NCI-H2029 (cell line): ENCODE results near the gene CFAP141.
"Not testable (repeated sequence)": the region's sequence is repeated elsewhere in the genome, so short reads cannot be mapped to it uniquely, and the experiment has no call there.

Experiments used
- DNase-seq: peaks from one replicate; lab custom pipeline; 2025; lab: John Stamatoyannopoulos, UW

The CFAP141 gene

DNA sequence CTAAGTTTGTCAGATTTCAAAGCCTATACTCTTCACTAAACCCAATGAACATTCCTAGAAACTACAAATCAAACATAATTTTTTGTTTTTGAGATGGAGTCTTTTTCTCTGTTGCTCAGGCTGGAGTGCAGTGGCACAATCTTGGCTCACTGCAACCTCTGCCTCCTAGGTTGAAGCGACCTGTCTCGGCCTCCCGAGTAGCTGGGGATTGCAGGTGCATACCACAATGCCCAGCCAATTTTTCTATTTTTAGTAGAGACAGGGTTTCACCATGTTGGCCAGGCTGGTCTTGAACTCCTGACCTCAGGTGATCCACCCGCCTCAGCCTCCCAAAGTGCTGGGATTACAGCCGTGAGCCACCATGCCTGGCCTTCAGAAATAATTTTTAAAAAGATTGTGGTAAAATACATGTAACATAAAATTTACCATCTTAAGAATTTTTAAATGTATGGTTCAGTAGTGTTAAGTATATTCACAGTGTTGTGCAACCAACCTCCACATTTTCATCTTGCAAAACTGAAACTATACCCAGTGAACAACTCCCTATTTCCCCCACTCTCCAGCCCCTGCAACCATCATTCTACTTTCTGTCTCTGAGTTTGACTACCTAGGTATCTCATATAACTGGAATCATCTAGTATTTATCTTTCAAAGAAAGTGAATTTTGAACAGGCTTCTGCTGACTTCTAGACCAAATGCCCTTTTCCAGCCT, 2.7 kb upstream of the CFAP141 start:
- DNase-seq = no peak

DNA sequence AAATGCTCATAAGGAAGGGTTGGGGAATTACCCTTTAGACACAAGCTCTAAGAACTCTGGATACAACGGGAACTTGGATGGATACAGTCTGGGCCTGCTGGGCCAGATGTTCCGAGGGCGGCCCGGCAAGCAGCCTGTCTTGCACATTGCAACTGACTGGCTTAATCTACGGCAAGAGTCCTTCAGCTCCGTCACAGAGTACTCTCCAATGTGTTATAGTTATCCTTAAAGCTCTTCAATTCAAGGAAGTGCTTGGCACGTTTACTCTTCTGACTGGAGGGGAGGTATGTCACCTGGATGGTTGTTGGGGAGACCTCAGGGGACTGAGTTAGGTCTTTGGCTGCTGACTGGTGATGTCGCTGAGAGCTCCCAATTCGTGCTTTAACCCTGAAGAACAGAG, 1.1 kb upstream of the CFAP141 start:
- DNase-seq = no peak

GRCh38 chr1:154205778-154206177, 355 bp downstream of the CFAP141 start:
- not testable (repeated sequence) for DNase-seq

DNA sequence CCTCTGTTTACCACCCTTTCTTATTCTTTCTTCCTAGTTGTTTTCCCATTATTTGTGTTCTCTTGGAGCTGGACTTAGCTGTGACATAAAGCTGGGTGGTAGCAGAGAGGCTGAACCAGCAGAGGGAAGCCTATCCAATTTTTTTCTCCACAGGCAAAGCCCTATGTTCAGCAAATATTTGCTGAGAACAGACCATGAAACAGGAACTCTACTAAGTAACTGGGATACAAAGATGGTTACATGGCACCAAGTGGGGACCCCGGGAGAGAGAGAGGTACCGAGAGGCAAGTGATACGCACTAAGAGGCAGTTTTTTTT, 6.6 kb downstream of the CFAP141 start:
- no peak for DNase-seq

DNA sequence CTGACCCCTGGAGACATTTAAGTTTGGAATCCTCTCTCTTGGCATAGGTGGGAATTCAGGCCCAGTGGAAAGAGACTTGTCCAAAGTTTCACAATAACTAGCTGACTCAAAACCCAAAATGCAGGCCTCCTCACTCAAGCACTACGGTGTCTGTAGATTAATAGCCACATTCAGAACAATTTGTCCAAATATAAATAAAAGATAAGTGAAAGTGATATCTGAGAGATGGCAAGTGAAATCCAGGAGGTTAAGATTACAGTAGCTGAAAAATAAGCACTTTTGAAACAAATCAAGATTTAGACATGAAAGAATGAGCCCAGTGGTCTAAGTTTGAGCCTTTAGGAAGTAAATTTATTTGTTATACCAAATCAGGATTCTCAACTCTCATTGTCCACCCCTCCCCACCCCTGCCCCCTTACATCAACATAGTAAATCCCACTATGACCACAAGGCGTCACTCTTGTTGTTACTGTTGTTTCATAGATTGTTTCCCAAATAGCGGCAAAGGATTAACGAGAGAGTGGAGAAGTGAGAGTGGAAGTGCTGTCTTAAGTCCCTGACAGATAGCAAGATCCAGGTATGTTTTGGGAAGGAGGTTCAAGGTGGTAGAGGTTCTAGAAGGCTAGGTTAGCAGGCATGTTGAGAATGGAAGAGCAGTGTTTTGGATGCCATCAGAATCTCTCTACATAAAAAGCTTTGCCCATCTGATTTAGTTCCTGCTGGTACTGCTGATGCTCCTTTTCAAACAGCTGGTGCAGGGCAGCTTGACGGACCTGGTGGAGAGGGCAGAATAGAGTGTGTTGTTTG, 7.2 kb downstream of the CFAP141 start:
- DNase-seq = no peak

GRCh38 chr1:154193821-154194220, 12.3 kb downstream of the CFAP141 start:
- peak; percentile 91 for DNase-seq

GRCh38 chr1:154192476-154192875, 13.7 kb downstream of the CFAP141 start:
- DNase-seq = no peak

DNA sequence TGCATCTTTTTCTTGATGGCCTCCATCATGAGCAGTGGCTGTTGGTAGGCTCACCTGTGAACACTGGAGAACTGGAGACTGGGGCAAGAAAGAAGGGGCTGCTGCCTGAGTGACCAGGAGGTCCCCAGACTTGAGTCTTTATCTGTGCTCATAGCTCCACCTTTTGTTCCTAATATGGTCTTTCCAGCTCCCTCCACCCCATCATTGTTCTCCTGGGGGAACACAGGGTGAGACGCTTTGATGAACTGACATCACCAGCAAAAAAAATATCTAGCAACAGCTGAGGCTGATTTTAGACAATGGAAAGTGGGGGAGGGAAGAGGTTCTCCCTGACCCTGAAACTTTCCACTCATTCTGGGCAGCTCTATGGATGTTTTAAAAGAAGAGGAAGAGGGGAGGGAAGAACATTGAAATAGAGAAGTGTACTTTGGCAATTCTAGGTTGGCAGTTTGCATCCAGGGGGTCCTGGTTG, 14.1 kb downstream of the CFAP141 start, which contains the start of gene TPM3:
Gene TPM3 (minus strand): TSS at position 111 of the 472 bp plus-strand sequence. CDS start 82 bp downstream, at position 29.
- no peak for DNase-seq

GRCh38 chr1:154190550-154190949, 15.6 kb downstream of the CFAP141 start:
- no peak for DNase-seq

GRCh38 chr1:154186852-154187501, 19.2 kb downstream of the CFAP141 start:
- DNase-seq = peak; percentile 17

DNA sequence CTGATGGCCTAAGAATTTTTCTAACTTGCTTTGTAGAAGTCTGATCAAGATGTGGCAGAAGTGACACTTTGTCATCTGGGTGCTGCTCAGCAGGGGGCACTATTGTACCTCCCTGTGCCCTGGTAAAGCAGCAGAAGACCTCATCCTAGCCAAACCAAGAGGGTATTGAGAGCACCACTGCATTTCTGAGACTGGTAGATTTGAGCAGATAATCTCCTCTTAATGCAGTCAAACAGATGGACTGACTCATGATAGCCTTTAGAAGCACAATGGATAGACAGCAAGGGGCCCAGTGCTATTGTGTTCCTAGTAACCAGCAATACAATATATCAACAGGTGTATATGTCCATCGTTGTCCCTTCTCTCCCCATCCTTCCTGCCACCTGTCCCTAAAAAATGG, 20.0 kb downstream of the CFAP141 start:
- DNase-seq = peak; percentile 63

DNA sequence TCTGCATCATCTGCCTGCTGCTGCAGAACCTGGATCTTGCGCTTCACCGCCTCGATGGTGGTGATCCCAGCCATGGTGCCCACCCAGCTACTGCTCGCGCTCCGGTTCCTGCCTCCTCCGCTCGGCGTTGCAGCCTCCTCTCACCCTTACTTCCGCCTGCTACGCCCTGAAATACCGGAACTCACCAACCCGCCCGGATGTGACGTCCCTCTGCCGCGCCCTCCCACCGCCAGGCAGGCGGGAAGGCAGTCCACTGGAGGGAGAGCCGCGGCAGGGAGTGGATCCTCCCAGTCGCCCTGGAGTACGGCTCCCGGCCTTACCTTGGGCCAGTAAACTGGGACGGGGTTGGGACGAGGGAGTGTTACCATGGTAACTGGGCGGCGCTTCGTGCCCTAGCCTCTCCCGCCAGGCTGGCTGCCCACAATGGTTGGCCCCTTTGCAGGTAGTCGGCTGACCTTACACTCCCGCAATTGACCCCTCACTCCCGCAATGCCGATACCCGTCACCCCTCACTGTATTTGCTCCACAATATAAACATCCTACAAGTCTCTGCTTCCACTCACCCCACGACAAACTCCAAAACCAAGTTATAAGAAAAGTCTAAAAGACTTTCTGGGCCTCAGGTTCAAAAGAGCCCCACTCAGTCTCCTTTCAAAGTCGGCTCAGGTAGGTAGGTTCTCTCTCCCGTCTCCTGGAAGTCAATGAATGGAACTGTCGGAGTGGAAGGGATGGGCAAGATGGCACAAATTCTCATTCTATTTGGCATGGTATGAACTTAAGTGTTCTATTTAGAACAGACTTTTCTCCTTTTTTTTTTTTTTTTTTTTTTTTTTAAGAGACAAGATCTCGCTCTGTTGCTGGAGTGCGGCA, 22.9 kb downstream of the CFAP141 start:
- peak; percentile 97 for DNase-seq

DNA sequence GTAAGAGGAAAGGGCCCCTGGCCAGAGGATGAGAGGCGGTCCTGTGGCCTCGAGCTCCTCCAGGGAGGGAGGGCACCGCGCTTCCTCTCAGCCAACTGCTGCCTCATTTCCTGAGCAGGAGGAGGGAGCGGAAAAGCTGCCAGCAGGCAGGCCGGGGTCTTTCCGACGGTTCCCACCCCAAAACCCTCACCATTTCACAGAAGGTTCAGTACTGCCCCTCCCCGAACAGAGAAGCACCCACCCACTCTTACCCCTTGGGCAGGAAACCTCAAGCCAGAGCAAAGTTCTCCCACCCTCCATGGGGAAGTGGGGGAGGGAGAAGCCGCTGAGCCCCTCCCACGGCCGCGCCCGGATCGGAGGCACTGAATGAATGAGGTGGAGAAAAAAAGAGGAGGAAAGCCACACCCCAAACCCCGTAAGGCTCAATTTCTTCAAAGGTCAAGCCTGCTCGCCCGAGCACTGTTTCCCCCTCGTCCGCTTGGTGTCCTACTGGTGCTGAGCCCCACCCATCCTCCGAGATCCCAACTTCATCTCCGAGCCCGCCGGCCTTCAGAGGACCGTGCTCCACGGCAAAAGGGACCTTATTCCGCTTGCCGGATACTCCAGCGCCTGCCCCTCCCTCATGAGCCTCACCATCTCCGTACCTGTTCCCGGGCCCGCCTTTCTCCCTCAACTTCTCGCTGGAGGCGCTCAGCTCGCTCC, 23.6 kb downstream of the CFAP141 start:
- DNase-seq = peak; percentile 33

- DNase-seq = no peak
These were observed 24.2 kb downstream of the CFAP141 start for GRCh38 chr1:154181944-154182343.

GRCh38 chr1:154179946-154180687, 26.0 kb downstream of the CFAP141 start:
- DNase-seq = no peak

- DNase-seq = no peak
These were observed 27.0 kb downstream of the CFAP141 start for GRCh38 chr1:154178911-154179811.

GRCh38 chr1:154178013-154178412, 28.1 kb downstream of the CFAP141 start:
- no peak for DNase-seq

DNA sequence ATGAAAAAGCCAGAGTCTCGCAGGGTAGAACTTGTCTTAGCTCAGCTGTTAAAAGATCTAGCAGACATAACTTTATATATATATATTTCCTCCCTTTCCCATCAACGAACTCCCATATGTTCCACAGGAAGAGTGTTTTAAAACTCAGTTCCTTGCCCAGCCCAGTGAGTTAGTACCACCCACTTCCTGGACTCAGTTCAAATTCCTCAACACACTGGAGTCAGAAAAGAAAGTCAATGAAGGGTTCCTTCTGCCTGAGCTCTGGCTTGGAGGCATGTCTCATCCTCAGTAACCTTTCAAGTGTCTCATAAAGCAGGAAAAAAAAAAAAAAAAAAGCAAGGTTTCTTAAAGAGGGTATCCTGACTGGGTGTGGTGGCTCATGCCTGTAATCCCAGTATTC, 29.8 kb downstream of the CFAP141 start:
- DNase-seq = no peak

- DNase-seq = no peak
These were observed 31.5 kb downstream of the CFAP141 start for GRCh38 chr1:154174654-154175053.
